Activated effector memory CD4-positive, alpha-beta T cell treated with Interleukin-2 at 50 U/mL for 16 hours (primary cell): Measurements from ENCODE around the gene MYO10.
"Not testable (repeated sequence)": the region's sequence is repeated elsewhere in the genome, so short reads cannot be mapped to it uniquely, and the experiment has no call there.

Experiments
- DNase-seq: peaks from one replicate; pipeline ENCODE4 v3.0.0-alpha.2; 2020

Gene MYO10

DNA sequence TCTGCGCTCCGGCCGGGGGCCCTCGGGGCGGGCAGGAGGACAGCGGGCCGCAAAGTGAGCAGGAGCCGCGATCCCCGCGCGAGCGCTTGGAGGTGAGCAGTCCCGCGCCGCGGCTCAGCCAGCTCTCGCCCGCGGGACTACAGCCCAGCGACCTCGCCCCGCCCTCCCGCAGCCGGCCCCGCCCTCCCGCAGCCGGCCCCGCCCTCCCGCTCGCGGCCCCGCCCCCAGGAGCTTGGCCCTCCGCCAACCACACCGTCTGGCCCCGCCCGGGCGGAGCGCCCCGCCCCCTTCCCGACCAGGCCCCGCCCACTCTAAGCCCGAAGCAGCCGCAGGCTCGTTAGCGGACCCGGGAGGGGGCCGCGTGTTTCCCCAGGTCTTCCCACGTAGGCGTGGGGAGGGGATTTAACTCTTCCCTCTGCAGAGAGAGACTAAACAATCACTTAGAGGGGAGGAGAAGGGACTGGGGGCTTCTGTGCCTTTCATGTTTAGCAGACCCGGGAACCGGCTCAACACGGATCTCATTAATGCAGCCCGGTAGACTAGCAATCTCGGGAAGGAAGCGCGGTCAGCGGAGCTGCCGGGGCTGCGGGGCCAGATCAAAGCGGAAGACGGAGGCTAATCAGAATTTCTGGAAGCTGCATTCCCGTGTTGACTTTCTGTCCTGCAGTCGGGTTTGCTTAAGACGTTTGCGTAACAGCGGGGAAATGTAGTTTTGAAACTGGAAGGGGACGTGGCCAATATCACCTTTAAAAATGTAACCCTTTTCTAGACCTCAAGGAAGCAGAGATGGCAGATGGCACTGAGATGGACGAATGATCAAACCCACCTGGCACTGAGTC, at the start of gene MYO10:
MYO10 (minus strand) TSS at position 139 of the 839 bp plus-strand sequence. CDS start 480 bp downstream, outside the sequence.
- DNase-seq, result no peak

DNA sequence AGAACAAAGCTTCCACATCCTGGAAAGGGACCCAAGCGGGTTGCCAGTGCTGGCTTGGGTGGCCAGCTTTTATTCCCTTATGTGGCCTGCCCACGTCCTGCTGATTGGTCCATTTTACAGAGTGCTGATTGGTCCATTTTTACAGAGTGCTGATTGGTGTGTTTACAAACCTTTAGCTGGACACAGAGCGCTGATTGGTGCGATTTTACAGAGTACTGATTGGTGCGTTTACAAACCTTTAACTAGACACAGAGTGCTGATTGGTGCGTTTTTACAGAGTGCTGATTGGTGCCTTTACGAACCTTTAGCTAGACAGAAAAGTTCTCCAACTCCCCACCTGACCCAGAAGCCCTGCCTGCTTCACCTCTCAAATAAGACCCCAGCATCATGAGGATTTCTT, 49.2 kb upstream of the MYO10 start:
- DNase-seq, result not testable (repeated sequence)

DNA sequence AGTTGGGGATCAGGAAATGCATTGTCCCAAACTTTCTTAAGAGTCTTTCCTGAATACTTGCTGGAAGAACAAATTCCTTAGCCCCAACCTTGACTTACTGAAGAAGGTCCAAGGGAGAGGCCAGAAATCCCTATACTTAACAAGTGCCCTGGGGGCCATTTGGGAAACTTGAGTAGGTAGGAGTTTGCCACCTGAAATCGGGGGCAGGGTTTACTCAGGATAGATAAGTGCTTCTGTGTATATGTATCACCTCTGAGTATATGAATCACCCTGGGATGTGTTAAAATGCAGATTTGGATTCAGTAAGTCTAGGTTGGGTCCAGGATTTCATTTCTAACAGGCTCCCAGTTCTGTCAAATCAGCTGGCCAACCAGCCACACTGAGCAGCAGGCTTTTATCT, 47.9 kb upstream of the MYO10 start:
- DNase-seq, result no peak

DNA sequence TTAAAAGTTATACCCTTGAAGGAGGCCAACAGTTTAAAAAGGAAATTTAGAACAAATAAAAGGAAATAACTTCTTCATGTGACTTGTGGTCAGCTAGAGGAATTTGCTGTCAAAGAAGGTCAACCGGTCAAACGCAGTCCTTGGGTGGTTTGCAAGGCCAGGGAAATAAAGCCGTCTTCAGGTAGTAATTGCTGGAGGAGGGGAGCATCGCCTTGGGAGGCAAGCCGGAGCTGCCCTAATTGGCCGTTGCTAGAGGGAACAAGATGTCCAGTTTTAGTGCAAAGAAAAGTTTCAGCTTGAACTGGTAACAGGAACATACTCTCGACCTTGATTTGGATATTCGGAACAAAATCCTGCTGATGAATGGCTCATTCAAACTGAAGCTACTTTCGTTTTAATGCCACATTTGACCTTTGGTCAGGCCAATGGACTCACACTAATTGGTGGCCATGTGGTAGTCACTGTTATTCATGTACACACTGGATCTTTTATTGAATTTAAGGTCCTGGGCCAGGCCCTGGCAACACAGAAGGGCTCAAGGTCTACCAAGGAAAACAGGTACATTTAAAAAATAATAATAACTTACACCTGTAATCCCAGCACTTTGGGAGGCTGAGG, 47.0 kb upstream of the MYO10 start:
- DNase-seq, result no peak

DNA sequence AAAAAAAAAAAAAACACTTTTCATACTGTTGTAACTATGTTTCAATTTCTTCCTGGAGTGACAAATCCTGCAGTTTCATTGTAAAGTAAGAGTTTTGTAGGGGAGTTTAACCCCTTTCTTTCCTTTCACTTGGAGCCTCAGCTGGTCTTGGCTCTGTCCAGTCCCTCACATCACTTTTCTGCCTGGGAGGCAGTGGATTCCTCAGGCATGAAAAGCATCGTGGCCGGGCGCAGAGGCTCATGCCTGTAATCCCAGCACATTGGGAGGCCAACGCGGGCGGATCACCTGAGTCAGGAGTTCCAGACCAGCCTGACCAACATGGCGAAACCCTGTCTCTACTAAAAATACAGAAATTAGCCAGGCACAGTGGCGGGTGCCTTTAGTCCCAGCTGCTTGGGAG, 45.6 kb upstream of the MYO10 start:
- DNase-seq, result no peak

DNA sequence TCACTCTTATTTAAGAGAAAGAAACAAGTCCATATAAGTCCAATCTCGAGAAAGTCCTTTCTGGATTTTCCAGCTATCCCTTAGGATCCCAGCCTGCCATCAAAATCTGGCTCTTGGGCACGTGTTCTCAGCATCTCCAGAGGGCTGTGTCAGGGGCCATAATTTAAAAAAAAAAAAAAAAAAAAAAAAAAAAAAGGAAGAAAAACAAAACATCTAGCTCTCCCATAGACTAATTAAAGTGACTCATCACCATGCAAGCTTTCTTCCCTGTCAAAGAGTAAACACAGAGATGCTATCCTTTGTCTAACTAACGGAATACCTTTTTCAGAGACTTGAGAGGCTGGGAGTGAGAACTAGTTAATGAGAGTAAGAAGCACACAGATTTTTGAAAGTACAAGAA, 44.9 kb upstream of the MYO10 start:
- DNase-seq, result no peak

DNA sequence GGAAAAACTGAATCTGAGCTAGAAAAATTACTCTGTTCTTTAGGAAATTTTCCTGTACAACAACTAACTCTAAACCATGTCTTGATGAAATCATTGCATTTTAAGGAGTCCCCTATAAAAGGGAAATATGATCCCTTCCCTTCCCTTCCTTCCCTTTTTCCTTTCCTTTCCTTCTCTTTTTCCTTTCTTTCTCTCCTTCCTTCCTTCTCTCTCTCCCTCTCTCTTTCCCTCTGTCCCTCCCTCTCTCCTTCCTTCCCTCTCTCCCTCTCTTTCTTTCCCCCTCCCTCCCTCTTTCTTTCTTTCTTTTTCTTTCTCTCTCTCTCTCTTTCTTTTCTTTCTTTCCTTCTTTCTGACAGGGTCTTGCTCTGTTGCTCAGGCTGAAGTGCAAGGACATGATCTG, 42.2 kb upstream of the MYO10 start:
- no peak for DNase-seq

DNA sequence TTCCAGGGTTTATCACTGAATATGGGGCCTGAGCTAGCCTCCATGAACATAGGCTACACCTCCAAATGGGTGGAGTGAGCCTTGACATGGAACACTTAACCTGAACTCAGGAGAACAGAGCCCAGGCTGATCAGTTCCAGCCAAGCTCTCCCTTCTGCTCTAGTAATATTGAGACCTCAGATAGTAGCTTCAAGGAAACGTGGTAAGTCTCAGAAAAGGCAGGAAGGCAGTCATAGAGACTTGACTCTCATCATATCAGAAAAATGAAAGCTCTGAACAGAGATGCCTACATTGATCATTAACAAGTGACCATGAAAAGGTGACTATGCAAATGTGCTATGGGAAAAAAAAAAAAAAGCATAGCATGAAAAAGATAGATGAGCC, 40.5 kb upstream of the MYO10 start:
- no peak for DNase-seq

DNA sequence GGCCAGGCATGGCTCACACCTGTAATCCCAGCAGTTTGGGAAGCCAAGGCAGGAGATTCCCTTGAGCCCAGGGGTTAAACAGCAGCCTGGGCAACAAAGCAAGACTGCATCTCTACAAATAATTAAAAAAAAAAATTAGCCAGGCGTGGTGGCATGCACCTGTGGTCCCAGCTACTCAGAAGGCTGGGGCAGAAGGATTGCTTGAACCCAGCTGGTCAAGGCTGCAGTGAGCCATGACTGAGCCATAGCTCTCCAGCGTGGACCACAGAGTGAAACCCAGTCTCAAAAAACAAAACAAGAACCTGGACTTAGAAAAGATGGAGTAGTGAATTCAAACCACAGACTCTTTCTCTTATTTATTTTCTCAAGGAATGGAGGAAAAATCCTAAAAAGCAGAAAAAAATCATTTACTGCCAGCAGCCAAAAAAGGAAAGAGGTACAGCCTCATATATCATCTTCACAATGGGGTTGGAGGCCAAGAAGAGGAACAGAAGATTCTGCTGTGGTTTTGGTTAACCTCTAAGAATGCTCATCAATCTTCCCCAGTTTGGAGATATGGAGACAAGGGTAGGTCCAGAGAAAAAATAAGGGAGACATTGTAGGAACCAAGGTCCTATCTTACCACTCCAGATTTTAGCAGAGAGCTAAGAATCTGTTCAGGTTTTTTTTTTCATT, 40.0 kb upstream of the MYO10 start:
- DNase-seq, result no peak

DNA sequence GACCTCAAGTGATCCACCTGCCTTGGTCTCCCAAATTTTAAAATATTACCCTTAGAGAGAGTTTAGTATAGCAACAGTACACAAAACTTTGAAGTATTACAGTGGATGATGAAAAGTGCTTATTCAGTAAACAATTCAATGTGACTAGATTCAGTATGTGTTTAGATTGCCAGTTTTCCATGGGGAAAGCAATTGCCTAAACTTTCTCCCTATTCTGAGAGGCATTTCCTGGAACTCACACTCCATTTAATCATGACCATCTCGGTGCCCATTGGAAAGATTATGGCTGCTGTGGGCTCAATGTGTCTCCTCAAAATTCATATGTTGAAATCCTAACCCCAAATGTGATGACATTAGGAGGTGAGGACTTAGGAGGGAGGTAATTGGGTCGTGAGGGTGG, 38.9 kb upstream of the MYO10 start:
- no peak for DNase-seq

DNA sequence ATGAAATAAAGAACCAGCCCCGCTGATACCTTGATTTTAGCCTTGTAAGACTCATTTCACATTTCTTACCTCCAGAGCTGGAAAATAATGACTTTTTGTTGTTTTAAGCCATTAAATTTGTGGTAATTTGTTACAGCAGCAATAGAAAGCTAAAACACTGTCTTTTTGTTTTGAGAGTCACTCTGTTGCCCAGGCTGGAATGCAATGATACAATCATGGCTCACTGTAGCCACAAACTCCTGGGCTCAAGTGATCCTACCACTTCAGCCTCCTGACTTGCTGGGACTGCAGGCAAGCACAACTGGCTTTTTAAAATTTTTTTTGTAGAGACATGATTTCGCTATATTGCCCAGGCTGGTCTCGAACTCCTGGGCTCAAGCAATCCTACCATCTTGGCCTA, 34.7 kb upstream of the MYO10 start:
- DNase-seq, result no peak

DNA sequence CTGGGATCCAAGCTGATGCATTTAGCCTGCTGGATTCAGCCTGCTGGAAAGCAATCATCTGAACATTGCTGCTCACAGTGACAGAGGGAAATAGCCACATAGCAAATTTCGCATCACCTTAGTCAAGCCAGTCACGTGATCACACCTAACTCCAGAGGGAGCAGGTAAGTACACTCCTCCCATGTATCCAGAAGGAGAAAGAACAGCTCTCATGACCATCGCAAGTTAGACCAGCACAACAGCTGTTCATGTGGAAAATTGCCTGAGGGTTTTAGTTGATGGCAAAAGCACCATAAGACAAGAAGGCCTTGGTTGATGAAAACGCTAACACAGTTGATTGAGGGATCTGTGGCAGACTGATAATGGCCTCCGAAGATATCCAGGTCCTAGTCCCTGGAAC, 34.2 kb upstream of the MYO10 start:
- DNase-seq, result no peak

DNA sequence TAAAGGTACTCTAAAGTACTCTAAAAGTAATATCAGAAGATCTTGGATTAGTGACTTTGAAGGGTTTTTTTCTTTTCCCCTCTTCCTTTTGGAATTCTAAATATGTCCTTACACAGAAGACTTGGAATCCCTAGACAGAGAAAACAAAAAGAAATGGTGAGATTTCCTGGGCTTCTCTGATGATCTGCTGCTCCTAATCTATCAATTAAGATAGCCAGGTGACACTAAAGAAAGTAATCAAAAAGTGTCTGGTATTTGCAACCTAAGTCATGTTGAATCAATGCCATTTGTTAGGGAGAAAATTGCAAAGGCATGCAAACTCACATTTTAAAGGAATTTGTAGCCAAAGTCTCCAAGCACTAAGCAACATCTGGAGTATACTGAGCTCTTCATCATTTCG, 29.5 kb upstream of the MYO10 start:
- no peak for DNase-seq

DNA sequence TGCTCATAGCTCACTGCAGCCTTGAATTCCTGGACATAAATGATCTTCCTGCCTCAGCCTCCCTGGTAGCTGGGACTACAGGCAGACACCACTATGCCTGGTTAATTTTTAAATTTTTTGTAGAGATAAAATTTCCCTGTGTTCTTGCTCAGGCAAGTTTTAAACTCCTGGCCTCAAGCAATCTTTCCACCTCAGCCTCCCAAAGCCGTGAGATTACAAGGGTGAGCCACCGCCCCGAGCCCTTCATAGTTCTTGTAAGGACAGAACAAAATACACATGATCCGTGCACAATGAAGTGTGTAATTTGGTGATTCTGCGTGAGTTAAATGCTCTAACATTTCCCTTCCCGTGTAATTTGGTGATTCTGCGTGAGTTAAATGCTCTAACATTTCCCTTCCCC, 27.7 kb upstream of the MYO10 start:
- DNase-seq, result no peak

DNA sequence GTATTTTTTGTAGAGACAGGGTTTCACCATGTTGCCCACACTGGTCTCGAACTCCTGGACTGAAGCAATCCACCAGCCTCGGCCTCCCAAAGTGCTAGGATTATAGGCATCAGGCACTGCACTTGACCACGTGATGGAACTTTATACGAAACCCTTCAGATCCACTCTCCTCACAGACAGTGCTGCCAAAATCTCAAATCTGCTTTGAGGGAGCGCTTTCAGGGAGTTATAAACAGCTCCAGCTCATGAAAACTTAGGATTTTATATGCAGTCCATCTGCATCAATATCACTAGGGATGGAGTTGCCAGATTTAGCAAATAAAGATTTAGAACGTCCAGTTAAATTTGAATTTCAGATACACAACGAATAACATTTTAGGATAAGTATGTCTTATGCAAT, 25.0 kb upstream of the MYO10 start:
- DNase-seq, result no peak

DNA sequence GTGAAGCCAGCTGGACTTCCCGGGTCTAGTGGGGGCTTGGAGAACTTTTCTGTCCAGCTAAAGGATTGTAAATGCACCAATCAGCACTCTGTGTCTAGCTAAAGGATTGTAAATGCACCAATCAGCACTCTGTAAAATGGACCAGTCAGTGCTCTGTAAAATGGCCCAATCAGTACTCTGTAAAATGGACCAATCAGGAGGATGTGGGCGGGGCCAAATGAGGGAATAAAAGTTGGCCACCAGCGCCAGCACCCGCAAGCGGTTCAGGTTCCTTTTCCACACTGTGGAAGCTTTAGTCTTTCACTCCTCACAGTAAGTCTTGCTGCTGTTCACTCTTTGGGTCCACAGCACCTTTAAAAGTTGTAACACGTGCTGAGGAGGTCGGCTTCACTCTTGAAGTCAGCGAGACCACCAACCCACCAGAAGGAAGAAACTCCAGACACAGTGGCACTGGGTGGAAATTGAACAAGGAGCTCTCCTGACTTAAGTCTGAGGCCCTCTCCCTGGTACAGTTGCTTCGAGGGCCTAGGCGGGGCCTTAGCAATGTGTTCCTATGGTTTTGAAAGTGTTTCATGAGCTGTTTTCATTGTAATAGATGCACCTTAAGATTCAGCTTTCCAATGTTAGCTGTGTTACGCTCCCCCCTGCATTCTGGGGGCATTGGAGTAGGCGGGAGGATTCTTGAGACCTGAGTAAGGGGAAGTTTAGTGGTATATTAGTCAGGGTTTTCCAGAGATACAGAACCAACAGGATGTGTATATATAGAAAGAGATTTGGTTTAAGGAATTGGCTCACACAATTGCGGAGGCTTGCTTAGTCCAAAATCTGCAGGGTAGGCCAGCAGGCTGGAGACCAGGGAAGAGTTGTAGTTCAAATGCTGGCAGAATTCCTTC, 21.5 kb upstream of the MYO10 start:
- no peak for DNase-seq

DNA sequence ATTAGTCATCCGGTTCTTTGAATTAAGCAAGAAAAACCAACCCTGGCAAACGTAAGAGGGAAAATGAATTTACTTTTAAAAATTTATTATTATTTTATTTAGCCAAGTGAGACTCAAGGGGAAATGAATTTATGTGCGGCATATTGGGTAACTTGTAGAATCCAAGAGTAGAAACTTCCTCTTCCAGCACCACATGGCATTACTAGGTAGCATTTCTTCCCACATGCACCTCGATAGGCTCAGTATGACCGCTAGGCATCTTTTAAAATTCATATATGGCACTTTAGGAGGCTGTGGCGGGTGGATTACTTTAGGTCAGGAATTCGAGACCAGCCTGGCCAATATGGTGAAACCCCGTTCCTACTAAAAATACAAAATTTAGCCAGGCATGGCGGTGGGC, 17.6 kb upstream of the MYO10 start:
- no peak for DNase-seq

DNA sequence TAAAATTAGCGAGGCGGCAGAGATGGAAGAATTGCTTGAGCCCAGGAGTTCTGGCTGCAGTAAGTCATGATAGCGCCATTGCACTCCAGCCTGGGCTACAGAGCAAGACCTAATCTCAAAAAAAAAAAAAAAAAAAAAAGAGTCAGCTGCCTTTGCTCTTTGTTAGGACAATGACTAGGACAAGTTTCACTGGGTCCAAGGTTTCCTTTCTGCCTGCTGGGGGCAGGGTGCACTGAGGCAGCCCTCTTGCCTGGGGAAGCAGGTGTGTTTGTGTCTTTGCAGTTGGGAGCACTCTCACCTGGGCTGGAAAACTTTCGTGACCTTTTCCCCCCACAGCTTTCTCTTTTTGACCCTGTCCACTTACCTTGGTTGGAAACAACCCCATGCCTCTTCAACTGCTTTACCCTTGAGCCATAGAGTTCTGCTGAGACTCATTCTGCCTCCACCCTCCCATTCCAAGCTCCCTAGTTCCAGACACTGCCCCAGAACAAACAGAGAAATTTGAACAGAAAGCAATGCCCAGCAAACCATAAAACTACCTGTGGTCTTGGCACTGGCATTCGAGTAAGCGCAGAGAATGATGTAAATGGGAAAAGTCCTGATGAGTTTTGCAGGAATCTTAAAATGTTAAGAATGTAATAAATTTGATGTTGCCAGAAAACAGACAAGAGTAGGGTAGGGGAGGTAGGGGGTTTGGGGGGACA, 17.0 kb upstream of the MYO10 start:
- DNase-seq, result no peak

DNA sequence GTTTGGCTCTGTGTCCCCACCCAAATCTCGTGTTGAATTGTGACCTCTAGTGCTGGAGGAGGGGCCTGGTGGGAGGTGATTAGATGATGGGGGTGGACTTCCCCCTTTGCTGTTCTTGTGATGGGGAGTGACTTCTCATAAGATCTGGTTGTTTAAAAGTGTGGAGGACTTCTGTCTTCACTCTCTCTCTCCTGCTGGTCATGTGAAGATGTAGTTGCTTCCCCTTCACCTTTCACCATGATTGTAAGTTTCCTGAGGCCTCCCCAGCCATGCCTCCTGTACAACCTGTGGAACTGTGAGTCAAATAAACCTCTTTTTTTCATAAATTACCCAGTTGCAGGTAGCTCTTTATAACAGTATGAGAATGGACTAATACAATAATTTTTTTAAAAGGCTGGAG, 10.6 kb upstream of the MYO10 start:
- DNase-seq, result no peak

DNA sequence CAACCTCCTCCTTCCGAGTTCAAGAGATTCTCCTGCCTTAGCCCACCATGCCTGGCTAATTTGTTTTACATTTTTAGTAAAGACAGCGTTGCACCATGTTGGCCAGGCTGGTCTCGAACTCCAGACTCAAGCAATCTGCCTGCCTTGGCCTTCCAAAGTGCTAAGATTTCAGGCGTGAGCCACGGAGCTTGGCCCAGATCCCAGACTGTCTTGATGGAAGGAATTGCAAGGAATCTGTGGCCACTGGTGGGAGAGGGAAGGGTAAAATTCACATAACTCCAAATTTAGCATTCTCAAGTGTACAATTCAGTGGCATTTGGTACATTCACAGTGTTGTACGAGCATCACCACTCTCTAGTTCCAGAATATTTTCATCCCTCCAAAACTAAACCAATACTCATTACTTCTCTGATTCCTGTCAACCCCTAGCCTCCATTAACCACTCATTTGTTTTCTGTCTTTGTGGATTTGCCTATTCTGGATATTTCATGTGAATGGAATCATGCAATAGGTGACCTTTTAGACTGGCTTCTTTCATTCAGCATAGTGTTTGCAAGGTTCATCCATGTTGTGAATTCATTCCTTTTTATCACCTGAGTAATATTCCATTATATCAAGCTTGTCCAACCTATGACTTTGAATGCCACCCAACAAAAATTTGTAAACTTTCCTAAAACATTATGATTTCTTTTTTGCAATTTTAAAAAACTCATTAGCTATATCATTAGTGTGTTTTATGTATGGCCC, 8.9 kb upstream of the MYO10 start:
- DNase-seq, result no peak

DNA sequence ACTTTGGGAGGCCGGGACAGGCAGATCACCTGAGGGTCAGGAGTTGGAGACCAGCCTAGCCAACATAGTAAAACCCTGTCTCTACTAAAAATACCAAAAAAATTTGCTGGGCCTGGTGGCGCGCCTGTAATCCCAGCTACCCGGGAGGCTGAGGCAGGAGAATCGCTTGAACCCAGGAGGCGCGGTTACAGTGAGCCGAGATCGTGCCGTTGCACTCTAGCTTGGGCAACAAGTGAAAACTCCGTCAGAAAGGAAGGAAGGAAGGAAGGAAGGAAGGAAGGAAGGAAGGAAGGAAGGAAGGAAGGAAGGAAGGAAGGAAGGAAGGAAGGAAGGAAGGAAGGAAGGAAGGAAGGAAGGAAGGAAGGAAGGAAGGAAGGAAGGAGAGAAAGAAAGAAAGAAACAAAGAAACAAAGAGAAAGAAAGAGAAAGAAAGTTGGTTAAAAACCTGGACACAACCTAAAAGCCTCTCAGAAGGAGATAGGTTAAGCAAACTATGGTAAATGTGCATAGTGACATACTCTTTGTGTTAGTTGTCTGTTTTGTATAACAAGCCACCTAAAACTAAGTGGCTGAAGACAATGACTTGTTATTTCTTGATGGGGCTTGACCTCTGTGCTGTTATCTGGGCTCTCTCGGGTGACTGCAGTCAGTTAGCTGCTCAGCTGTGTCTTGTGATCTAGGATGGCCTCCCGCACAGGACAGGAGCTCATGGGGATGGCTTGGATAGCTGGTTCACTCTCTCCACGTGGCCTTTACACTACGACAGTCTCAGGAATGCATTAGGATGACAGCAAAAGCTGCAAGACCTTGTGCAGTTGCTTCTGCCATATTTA, 8.0 kb upstream of the MYO10 start:
- no peak for DNase-seq
